ENCODE measurements around the gene SYS1.

GRCh38 chr20:45352729-45353128 lies 10.2 kb upstream of the SYS1 start:
- TF ChIP-seq, protein P1, sequence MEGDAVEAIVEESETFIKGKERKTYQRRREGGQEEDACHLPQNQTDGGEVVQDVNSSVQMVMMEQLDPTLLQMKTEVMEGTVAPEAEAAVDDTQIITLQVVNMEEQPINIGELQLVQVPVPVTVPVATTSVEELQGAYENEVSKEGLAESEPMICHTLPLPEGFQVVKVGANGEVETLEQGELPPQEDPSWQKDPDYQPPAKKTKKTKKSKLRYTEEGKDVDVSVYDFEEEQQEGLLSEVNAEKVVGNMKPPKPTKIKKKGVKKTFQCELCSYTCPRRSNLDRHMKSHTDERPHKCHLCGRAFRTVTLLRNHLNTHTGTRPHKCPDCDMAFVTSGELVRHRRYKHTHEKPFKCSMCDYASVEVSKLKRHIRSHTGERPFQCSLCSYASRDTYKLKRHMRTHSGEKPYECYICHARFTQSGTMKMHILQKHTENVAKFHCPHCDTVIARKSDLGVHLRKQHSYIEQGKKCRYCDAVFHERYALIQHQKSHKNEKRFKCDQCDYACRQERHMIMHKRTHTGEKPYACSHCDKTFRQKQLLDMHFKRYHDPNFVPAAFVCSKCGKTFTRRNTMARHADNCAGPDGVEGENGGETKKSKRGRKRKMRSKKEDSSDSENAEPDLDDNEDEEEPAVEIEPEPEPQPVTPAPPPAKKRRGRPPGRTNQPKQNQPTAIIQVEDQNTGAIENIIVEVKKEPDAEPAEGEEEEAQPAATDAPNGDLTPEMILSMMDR (IDR thresholded peaks at IDR 0.05; ENCODE audit: low read depth, low read length, poor library complexity, severe bottlenecking) = no peak
- no peak for TF ChIP-seq EZH2phosphoT487 (IDR thresholded peaks at IDR 0.05; ENCODE audit: borderline replicate concordance, low read length)
